Ovary (tissue), 3 donors: Measurements from ENCODE around the gene APOC3.

Experiments
- CTCF ChIP-seq, 3 donors: fragments of 450-650 bp in 2 of 3; fragments of 200-600 bp in 1 of 3; IDR thresholded peaks; one replicate each; pipeline versions ENCODE4 v1.5.1 to v1.8.0; 2016 to 2022; ENCODE audit warnings: antibody characterized with exemption in 3 of 3, mild to moderate bottlenecking in 1 of 3
- EP300 ChIP-seq: sonication (generic); formaldehyde crosslinking; IDR thresholded peaks from one replicate; pipeline ENCODE4 v1.6.1; 2017; ENCODE audit warnings: antibody characterized with exemption
- POLR2A ChIP-seq: fragments of 450-650 bp; IDR thresholded peaks from one replicate; pipeline ENCODE4 v1.6.1; 2017; ENCODE audit warnings: antibody characterized with exemption, mild to moderate bottlenecking, moderate library complexity
- donor health status: DM: no; HTN: no; CAD: no.

GRCh38 chr11:116830184-116830912 lies 641 bp downstream of the APOC3 start:
- TF ChIP-seq POLR2A (no peak), CTCF (IDR thresholded peaks at IDR 0.05) (no peak), EP300 (no peak)
